ENCODE data around the gene NDUFB4.
A peak's percentile ranks its signal among the peaks of the same experiment; 100 is the strongest.
"Not testable (repeated sequence)": the region's sequence is repeated elsewhere in the genome, so short reads cannot be mapped to it uniquely, and the experiment has no call there.

The NDUFB4 gene

GRCh38 chr3:120569222-120570057, 26.7 kb upstream of the NDUFB4 start:
- no peak for DNase-seq (ENCODE audit: extremely low spot score, insufficient read length, low read depth)
- FAIRE-seq: no peak

GRCh38 chr3:120572027-120572426, 24.1 kb upstream of the NDUFB4 start:
- DNase-seq (ENCODE audit: extremely low spot score, insufficient read length, low read depth) (no peak), FAIRE-seq (no peak)

- FAIRE-seq: no peak
- no peak for DNase-seq (ENCODE audit: extremely low spot score, insufficient read length, low read depth)
These were observed 8.7 kb upstream of the NDUFB4 start for GRCh38 chr3:120587332-120587975.

GRCh38 chr3:120595788-120596115, 384 bp upstream of the NDUFB4 start:
- DNase-seq (ENCODE audit: extremely low spot score, insufficient read length, low read depth) (no peak), FAIRE-seq (no peak)

- FAIRE-seq (no peak), DNase-seq (ENCODE audit: extremely low spot score, insufficient read length, low read depth) (no peak)
These were observed 702 bp downstream of the NDUFB4 start for GRCh38 chr3:120596853-120597223.

- no peak for DNase-seq (ENCODE audit: extremely low spot score, insufficient read length, low read depth)
- FAIRE-seq: peak; percentile 57
These were observed 1.4 kb downstream of the NDUFB4 start for GRCh38 chr3:120597445-120598049.

DNA sequence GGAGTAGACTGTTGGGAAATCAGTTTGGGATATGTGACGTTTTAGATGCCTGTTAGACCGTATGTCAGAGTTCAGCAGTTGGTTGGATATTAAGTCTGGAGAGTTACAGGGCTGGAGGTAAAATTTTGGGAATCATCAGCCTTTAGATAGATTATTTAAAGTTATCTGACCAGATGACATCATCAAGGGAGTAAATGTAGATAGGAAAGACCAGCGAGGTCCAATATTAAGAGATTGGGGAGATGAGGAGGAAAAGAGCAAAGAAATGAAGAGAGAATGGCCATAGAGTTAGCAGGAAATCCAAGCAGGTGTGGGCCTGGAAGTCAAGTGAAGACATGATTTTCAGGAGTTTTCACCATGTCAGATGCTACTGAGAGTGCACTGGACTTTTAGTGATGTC, 3.1 kb downstream of the NDUFB4 start:
- no peak for FAIRE-seq
- no peak for DNase-seq (ENCODE audit: extremely low spot score, insufficient read length, low read depth)

- FAIRE-seq: no peak
These were observed 5.4 kb downstream of the NDUFB4 start for GRCh38 chr3:120601554-120601953.

DNA sequence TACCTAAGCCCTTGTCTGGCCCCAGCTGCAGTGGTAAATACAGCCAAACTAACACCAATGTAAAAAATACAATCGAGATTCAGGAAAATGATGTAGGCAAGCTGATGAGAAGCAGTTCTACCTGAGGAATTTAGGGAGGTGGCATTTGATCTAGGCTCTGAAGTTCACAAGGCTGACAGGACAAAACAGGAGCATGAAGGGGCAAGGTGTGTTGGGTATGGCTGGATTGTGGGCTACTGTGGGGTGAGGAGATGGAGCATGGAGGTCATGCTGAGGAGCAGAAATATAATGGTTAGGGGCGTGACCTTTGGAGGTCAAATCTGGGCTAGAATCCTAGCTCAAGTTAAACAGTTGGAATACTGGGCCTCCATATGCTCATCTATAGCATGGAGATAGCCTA, 6.5 kb downstream of the NDUFB4 start:
- no peak for FAIRE-seq

More at GRCh38 chr3:120601554-120601953, 5.4 kb downstream of the NDUFB4 start:
- DNase-seq (ENCODE audit: extremely low spot score, insufficient read length, low read depth): no peak

GRCh38 chr3:120604382-120604781, 8.2 kb downstream of the NDUFB4 start:
- FAIRE-seq (no peak), DNase-seq (ENCODE audit: extremely low spot score, insufficient read length, low read depth) (no peak)

More for the DNA sequence above, 6.5 kb downstream of the NDUFB4 start:
- no peak for DNase-seq (ENCODE audit: extremely low spot score, insufficient read length, low read depth)

- FAIRE-seq: no peak
These were observed 8.6 kb downstream of the NDUFB4 start for GRCh38 chr3:120604784-120605183.

DNA sequence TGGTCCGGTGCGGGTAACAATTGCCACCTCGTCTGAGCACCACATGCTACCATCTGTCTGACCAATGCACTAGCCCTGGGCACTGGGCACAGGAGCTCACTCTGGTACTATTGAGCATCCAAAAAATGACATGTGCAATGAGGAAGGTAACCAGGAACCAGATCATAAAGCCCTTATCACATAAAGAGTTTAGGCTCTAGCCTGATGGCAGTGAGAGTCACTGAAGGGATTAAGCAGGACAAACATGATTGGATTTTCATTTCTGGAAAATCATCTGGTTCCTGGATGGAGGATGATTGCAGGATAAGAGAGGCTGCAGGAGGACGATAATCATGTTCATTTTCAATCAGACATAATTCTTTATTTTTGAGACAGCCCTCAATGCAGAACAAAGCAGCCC, 12.4 kb downstream of the NDUFB4 start:
- FAIRE-seq (no peak), DNase-seq (ENCODE audit: extremely low spot score, insufficient read length, low read depth) (no peak)

More at GRCh38 chr3:120604784-120605183, 8.6 kb downstream of the NDUFB4 start:
- no peak for DNase-seq (ENCODE audit: extremely low spot score, insufficient read length, low read depth)

- DNase-seq (ENCODE audit: extremely low spot score, insufficient read length, low read depth) (no peak), FAIRE-seq (no peak)
These were observed 18.6 kb downstream of the NDUFB4 start for GRCh38 chr3:120614765-120615164.

GRCh38 chr3:120615847-120616609, 19.9 kb downstream of the NDUFB4 start:
- FAIRE-seq (no peak), DNase-seq (ENCODE audit: extremely low spot score, insufficient read length, low read depth) (no peak)

GRCh38 chr3:120616745-120617144, 20.6 kb downstream of the NDUFB4 start:
- not testable (repeated sequence) for DNase-seq (ENCODE audit: extremely low spot score, insufficient read length, low read depth); FAIRE-seq

- no peak for DNase-seq (ENCODE audit: extremely low spot score, insufficient read length, low read depth)
- FAIRE-seq: no peak
These were observed 26.3 kb downstream of the NDUFB4 start for GRCh38 chr3:120622457-120622856.

- FAIRE-seq (no peak), DNase-seq (ENCODE audit: extremely low spot score, insufficient read length, low read depth) (no peak)
These were observed 27.0 kb downstream of the NDUFB4 start for GRCh38 chr3:120622870-120623726.

- no peak for FAIRE-seq
- DNase-seq (ENCODE audit: extremely low spot score, insufficient read length, low read depth): no peak
These were observed 27.6 kb downstream of the NDUFB4 start for GRCh38 chr3:120623727-120624093.

DNA sequence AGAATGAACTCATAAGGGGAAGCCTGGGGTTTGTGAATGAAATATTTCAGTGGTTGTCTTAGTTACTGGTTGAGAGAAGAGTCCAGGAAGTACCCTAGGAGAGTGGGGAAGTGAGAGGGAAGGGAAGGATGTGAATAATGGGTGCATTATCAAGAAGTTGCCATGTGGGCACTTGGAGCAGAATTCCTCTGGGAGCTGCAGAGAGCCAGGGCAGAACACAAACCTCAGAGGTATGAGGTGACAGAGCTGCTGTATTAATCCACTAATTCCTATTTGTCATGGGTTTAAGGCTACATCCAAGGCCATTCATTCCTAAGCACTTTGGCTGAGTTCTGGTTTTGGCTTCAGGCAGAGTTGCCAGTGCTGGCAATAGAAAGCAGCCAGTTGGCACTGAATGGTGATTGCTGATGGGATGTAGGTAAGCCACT, 29.0 kb downstream of the NDUFB4 start:
- no peak for FAIRE-seq

GRCh38 chr3:120634539-120634938, 38.4 kb downstream of the NDUFB4 start:
- no peak for FAIRE-seq
- no peak for DNase-seq (ENCODE audit: extremely low spot score, insufficient read length, low read depth)

More for the DNA sequence above, 29.0 kb downstream of the NDUFB4 start:
- DNase-seq (ENCODE audit: extremely low spot score, insufficient read length, low read depth): no peak

All from GM18507 (cell line).